Nephron progenitor cell (in vitro differentiated cells): ENCODE results near the gene NLRP3.
A peak's percentile ranks its signal among the peaks of the same experiment; 100 is the strongest.
"Not testable (repeated sequence)": the region's sequence is repeated elsewhere in the genome, so short reads cannot be mapped to it uniquely, and the experiment has no call there.

Source experiments
- DNase-seq: peaks from one replicate; pipeline ENCODE4 v3.0.0; 2021
- H3K27ac Mint-ChIP-seq: 2 replicates; pipeline ENCODE4 v1.8.0; 2021; ENCODE audit warnings: mild to moderate bottlenecking, moderate library complexity, mixed read lengths
- H3K27me3 Mint-ChIP-seq: 2 replicates; pipeline ENCODE4 v1.8.0; 2021; ENCODE audit warnings: mild to moderate bottlenecking, low read depth, mixed read lengths; ENCODE audit not compliant: poor library complexity
- H3K36me3 Mint-ChIP-seq: 2 replicates; pipeline ENCODE4 v1.8.0; 2021; ENCODE audit warnings: low read depth, mixed read lengths
- H3K4me1 Mint-ChIP-seq: 2 replicates; pipeline ENCODE4 v1.8.0; 2021; ENCODE audit warnings: mixed read lengths
- H3K4me3 Mint-ChIP-seq: 2 replicates; pipeline ENCODE4 v1.8.0; 2021; ENCODE audit warnings: mild to moderate bottlenecking, moderate library complexity, mixed read lengths
- H3K9me3 Mint-ChIP-seq: 2 replicates; pipeline ENCODE4 v1.8.0; 2021; ENCODE audit warnings: mild to moderate bottlenecking, moderate library complexity, mixed read lengths
- CTCF ChIP-seq: fragments of 200-600 bp; sonication (generic); IDR thresholded peaks from 2 replicates; pipeline ENCODE4 v1.5.0; 2021; ENCODE audit warnings: antibody characterized with exemption

Gene NLRP3

GRCh38 chr1:247370786-247371732 is 44.9 kb upstream of the NLRP3 start:
- no peak overlapping the region for H3K4me3 Mint-ChIP-seq
- no peak overlapping the region for H3K27ac Mint-ChIP-seq
- H3K9me3 Mint-ChIP-seq: peaks cover 37% of the 10 kb centered on the region
- peaks cover 38% of the 10 kb centered on the region for H3K36me3 Mint-ChIP-seq
- no peak for TF ChIP-seq CTCF
- DNase-seq: no peak
- H3K4me1 Mint-ChIP-seq: peaks cover 47% of the 10 kb centered on the region
- peaks cover 14% of the 10 kb centered on the region for H3K27me3 Mint-ChIP-seq

GRCh38 chr1:247371801-247372259 is 44.1 kb upstream of the NLRP3 start:
- no peak overlapping the region for H3K27ac Mint-ChIP-seq
- TF ChIP-seq CTCF: no peak
- H3K27me3 Mint-ChIP-seq: peaks cover 14% of the 10 kb centered on the region
- H3K4me3 Mint-ChIP-seq: no peak overlapping the region
- H3K4me1 Mint-ChIP-seq: peaks cover 50% of the 10 kb centered on the region
- DNase-seq: no peak
- peaks cover 33% of the 10 kb centered on the region for H3K9me3 Mint-ChIP-seq
- H3K36me3 Mint-ChIP-seq: peaks cover 36% of the 10 kb centered on the region

GRCh38 chr1:247373721-247374141 is 42.2 kb upstream of the NLRP3 start:
- peaks cover 10% of the 10 kb centered on the region for H3K27me3 Mint-ChIP-seq
- peaks cover 35% of the 10 kb centered on the region for H3K9me3 Mint-ChIP-seq
- H3K4me1 Mint-ChIP-seq: peaks cover 40% of the 10 kb centered on the region
- no peak overlapping the region for H3K27ac Mint-ChIP-seq
- TF ChIP-seq CTCF: no peak
- no peak overlapping the region for H3K4me3 Mint-ChIP-seq
- DNase-seq: peak; percentile 24
- peaks cover 43% of the 10 kb centered on the region for H3K36me3 Mint-ChIP-seq

GRCh38 chr1:247374651-247375334 is 41.2 kb upstream of the NLRP3 start:
- not testable (repeated sequence) for DNase-seq, H3K4me3 Mint-ChIP-seq, H3K27me3 Mint-ChIP-seq, H3K27ac Mint-ChIP-seq
- H3K4me1 Mint-ChIP-seq: peaks cover 33% of the 10 kb centered on the region
- peaks cover 50% of the 10 kb centered on the region for H3K36me3 Mint-ChIP-seq
- peaks cover 44% of the 10 kb centered on the region for H3K9me3 Mint-ChIP-seq

- no peak overlapping the region for H3K27ac Mint-ChIP-seq
These were observed 40.2 kb upstream of the NLRP3 start for GRCh38 chr1:247375747-247376146.

More at GRCh38 chr1:247375747-247376146, 40.2 kb upstream of the NLRP3 start:
- Mint-ChIP-seq H3K4me1 (peaks cover 33% of the 10 kb centered on the region), H3K9me3 (peaks cover 50% of the 10 kb centered on the region), H3K27me3 (peaks cover 10% of the 10 kb centered on the region), H3K4me3 (no peak overlapping the region), H3K36me3 (peaks cover 53% of the 10 kb centered on the region)
- TF ChIP-seq CTCF: no peak
- DNase-seq: no peak
